Measurements from ENCODE around the gene ZSWIM1.
"Not testable (repeated sequence)": the region's sequence is repeated elsewhere in the genome, so short reads cannot be mapped to it uniquely, and the experiment has no call there.

ZSWIM1 gene

DNA sequence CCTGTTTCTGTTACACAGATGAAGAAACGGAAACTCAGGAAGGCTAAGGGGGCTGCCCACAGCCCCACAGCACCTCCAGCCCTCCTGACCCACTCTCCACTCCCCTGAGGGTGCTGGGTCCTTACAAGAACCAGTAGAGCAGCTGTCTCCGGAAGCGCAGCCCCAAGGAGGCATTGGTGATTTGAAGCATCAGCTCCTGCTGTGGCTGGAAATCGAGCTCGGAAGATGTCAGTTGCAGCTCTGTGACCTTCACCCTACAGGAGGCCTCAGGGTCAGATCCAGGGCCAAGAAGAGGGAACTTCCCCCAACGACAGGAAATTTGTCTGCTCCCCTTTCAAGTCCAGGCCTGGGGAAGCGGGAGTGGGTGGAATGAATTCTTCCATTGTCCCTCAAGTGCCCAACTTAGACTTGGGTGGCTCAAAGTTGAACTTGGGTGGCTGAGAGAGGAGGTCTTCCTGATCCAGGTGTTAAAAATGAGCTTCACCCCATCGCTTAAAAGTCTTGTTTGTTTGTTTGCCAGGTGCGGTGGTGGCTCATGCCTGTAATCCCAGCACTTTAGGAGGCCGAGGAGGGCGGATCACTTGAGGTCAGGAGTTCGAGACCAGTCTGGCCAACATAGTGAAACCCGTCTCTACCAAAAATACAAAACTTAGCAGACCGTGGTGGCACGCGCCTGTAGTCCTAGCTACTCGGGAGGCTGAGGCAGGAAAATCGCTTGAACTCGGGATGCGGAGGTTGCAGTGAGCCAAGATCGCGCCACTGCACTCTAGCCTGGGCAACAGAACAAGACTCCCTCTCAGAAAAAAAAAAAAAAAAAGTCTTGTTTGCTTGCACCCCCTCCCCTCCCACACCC, 29.0 kb downstream of the ZSWIM1 start:
- DNase-seq, result no peak

DNA sequence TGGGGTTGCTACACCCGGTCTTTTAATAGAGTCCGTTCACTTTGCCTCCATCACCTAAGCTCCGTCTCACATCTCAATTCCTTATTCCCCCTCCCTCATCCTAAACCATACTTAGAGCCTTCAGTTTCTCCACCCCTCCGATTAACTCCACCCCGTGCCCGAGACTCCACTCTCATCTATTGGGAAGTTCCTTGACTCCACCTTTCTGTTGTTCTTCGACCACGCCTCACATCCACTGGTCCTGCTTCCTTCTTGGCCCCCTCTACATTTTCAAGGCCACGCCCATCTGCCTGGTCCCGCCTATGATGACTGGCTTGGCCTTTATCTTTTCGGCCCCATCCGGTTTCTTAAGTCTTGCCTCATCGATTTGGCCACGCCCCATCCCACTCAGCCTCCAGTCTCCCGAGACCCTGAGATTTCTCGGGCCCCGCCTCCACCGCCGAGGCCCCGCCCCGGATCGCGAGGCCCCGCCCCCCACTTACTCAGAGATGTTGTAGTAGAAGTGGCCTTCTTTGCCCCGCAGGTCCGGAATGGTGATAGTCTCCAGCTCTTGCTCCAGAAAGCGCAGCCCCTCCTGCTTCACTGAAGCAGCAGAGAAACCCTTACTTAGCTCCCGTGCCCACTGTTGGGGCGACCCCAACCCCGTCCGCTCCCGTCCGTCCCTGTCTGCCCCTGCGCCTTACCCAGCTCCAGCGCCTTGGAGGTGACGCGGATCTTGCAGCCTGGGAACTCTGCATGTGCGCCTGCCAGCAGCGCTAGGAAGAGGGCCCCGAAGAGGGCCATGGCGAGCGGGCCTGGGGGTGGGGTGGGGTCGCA, 29.9 kb downstream of the ZSWIM1 start:
- peak; percentile 87 to 90 for DNase-seq

DNA sequence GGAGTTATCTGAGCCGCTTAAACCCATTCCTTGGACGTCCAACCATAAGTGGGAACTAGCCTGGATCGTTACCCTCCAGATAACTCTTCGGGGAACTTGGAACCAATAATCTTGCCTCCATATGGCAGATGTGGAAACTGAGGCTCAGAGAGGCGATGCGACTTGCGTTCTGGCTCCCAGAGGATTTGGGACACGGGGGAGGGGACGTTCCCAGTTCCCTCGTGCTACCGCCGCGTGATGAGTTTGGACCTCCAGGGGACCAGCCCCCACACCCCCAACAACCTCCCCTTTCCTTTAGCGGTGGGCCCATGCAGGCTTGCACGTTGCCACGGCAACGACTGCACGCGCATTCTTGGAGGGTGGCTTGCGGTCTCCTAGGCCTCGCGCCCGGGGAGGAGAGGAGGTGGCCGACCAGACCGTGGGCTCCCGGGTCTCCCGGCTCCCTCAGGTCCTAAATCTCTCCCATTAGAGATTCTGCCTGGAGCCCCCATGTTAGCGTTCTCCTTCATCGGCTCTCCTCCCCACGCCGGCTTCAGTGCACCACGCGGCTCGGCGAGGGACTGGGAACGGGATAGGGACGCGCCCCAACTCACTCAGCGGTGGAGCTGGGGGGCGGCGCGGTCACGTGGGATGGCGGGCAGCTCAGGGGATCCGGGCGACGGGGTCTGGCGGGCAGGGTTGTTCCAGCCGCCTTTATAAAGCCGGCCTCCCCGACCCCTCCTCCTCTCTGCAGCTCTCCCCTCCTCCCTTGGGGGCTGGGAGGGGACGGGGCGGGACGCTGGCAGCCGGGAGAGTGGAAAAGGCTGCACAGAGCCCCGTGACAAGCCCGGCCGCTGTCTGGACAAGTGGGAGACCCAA, 30.7 kb downstream of the ZSWIM1 start, which contains the start of gene PLTP:
TSS of gene PLTP (minus strand) at position 670 of the 858 bp plus-strand sequence. CDS start 703 bp downstream, outside the sequence.
- DNase-seq, result peak in 1 of 2 experiments; percentile 48

- no peak for DNase-seq
Observed at GRCh38 chr20:45912344-45912682, 31.3 kb downstream of the ZSWIM1 start.

- no peak for DNase-seq
Observed at GRCh38 chr20:45913116-45913515, 32.1 kb downstream of the ZSWIM1 start.

DNA sequence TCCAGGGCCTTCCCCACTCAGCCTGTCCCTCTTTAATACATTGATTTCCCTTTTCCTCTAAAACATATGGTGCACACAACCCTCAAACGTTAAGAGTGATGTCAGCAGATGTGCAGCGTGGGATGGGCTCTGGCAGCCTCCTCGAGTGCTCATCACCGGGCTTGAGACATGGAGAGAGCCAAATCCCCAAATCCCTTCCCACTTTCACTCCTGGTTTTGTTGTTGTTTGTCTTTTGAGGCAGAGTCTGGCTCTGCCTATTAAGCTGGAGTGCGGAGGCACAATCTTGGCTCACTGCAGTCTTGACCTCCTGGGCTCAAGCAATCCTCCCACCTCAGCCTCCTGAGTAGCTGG, 36.7 kb downstream of the ZSWIM1 start:
- no peak for DNase-seq

DNA sequence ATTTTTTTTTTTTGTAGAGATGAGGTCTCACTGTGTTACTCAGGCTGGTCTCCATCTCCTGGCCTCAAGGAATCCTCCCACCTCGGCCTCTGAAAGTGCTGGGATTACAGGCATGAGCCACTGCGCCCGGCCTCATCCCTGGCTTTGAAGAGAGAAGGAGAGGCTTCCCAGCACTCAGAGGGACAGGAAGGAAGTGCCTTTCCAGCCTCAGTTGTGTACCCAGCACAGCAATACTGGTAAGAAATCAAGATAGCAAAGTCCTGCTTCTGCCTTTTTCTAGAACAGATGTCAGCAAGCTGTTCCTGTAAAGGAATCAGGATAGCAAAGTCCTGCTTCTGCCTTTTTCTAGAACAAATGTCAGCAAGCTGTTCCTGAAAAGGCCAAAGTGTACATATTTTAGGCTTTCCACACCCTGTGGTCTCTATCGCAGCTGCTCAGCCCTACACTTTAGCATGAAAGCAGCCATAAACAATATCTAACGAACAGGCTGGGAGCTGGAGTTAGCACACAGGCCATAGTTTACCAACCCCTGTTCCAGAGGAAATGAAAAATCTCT, 37.2 kb downstream of the ZSWIM1 start:
- DNase-seq, result no peak

GRCh38 chr20:45918779-45919537, 37.9 kb downstream of the ZSWIM1 start:
- DNase-seq, result no peak

GRCh38 chr20:45919542-45920399, 38.7 kb downstream of the ZSWIM1 start:
- DNase-seq, result no peak

DNA sequence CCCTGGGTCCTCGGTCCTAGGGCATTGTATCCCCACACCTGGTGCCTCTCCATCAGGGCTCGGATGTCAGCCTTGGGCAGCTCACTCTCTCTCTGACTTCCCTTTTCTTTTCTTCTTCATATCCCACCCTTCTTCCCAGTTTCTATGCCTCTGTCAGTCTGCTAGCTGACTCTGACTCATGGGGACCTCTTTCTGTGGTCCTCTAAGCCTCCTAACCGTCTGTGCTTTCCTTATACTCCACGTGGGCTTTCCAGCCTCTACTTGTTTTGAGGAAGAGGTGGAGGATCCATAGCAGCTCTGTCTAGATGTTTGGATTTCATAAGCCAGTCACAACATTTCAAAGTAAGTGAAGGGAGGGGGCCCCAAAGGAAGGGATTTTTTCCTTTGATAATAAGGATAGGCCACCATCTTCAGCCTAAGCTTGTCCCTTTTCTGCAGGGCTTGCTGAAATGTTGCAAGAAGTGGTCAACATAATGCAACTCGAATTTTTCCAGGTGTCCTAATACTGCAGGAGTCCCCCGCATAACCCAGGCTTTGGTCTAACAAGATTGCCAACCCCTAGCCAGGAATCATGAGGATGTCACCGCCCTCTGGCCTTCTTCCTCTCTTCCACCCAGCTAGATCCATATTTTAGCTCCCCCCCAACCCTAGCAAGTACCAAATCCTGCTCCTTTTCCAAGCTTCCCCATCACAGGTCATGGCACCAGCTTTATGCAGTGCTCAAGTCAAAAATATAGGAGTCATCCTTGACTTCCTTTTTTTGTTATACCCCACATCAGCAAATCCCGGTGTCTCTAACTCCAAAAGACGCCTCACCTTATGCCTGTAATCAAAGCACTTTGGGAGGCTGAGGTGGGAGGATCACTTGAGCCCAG, 39.7 kb downstream of the ZSWIM1 start:
- no peak for DNase-seq

- no peak for DNase-seq
Observed at GRCh38 chr20:45921337-45922189, 40.5 kb downstream of the ZSWIM1 start.

DNA sequence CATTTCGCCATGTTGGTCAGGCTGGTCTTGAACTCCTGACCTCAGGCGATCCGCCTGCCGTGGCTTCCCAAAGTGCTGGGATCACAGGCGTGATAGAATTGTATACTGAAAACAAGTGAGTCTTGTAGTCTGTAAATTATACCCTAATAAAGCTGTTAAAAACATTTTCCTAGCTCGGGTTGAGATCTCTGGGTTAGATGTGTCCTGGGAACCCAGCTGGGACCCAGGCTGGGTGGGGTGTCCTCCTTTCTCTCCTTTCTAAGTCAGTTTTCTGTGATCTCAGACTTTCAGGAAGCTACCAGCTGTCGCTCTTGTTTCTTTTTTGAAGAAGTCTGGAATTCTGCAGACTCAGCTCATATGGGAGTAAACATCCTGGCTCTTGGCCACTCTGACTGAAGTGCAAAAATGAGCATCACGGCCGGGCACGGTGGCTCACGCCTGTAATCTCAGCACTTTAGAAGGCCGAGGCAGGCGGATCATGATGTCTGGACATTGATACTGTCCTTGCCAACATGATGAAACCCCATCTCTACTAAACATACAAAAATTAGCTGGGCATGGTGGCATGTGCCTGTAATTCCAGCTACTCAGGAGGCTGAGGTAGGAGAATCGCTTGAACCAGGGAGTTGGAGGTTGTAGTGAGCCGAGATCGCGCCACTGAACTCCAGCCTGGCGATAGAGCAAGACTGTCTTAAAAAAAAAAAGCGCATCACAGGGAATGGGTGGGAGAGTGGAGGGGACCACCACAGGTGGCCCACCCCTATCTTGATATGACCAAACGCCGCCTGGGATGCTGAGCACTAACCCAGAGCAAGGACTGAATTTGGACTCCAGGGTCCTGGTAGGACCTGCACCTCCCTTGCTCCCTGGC, 43.6 kb downstream of the ZSWIM1 start:
- DNase-seq, result no peak

- DNase-seq, result no peak
Observed at GRCh38 chr20:45925821-45926506, 44.9 kb downstream of the ZSWIM1 start.

DNA sequence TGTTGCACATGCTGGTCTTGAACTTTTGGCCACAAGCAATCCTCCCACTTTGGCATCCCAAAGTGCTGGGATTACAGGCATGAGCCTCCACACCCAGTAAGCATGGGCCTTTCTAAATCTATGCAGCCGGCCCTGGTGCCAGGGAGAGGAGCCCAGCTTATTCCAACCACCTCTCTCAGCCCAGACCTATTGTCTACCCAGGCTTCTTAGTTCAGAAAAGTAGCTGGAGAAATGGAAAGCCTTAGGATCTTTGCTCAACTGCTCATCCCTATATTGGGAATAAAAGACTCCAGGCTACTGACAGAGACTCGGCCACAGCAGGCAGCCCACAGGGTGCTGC, 45.7 kb downstream of the ZSWIM1 start:
- DNase-seq, result no peak

DNA sequence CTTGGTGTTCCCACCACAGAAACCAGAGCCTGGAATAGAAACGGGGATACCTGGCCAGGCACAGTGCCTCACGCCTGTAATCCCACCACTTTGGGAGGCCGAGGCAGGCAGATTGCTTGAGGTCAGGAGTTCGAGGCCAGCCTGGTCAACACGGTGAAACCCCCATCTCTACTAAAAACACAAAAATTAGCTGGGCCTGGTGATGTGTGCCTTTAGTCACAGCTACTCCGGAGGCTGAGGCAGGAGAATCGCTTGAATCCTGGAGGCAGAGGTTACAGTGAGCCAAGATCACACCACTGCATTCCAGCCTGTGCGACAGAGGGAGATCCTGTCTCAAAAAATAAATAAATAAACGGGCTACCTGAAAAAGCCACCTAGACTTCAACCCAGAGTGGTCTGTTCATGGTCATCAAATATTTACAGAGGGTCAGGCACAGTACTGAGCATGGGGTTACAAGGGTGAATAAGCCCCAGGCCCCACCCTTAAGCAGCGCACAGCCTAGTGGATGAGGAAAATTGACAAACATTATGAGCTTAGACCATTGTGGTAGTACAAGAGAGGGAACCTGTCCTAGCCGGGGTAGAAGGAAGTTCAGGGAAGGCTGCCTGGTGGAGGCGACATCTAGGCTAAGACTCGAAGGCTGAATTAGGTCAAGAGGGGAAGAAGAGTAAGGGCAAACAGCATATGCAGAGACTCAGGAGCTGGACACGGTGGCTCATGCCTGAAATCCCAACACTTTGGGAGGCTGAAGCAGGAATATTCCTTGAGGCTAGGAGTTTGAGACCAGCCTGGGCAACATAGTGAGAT, 46.2 kb downstream of the ZSWIM1 start:
- no peak for DNase-seq

DNA sequence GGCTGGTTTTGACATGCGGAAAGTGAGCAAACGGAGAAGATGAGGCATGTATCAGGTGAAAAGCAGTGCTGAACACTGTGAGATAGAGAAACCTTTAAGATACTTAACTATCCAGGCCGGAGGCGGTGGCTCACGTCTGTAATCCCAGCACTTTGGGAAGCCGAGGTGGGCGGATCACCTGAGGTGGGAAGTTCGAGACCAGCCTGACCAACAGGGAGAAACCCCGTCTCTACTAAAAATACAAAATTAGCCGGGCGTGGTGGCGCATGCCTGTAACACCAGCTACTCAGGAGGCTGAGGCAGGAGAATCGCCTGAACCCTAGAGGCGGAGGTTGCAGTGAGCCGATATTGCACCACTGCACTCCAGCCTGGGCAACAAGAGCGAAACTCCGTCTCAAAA, 50.7 kb downstream of the ZSWIM1 start:
- not testable (repeated sequence) for DNase-seq

Measured in NCI-H526 (cell line).